Tibial nerve (tissue), 4 donors: Measurements from ENCODE around the gene DDX54.

ENCODE experiments used
- CTCF ChIP-seq, 5 experiments: fragments of 200-600 bp in 3 of 5; fragments of 450-650 bp in 2 of 5; sonication (generic) in 3 of 5; IDR thresholded peaks; one replicate each; pipeline ENCODE4 v1.5.1; 2016 to 2019; ENCODE audit warnings: antibody characterized with exemption in 5 of 5, mild to moderate bottlenecking in 3 of 5, moderate library complexity in 2 of 5
- EP300 ChIP-seq, 2 donors: sonication (generic); formaldehyde crosslinking; IDR thresholded peaks; one replicate each; pipeline ENCODE4 v1.6.1; 2017; ENCODE audit warnings: antibody characterized with exemption in 2 of 2, mild to moderate bottlenecking in 1 of 2
- POLR2A ChIP-seq, 2 donors: fragments of 450-650 bp; IDR thresholded peaks; one replicate each; pipeline ENCODE4 v1.6.1; 2017; ENCODE audit warnings: antibody characterized with exemption in 2 of 2, mild to moderate bottlenecking in 2 of 2, moderate library complexity in 2 of 2

GRCh38 chr12:113179023-113179422, 6.3 kb downstream of the DDX54 start:
- no peak for TF ChIP-seq CTCF (IDR thresholded peaks at IDR 0.05)
- no peak for TF ChIP-seq POLR2A (IDR thresholded peaks at IDR 0.05)
- TF ChIP-seq EP300 (IDR thresholded peaks at IDR 0.05), result no peak
